HG03064 (cell line): ENCODE measurements around the gene KRT78.

Experiments used
- ATAC-seq: cut with Tn5 transposase; IDR thresholded peaks from one replicate; pipeline ENCODE4 v1.9.1; 2021; ENCODE audit warnings: low read depth; ENCODE audit not compliant: unreplicated experiment

Gene KRT78

GRCh38 chr12:52844386-52844785, 4.4 kb downstream of the KRT78 start:
- no peak for ATAC-seq

GRCh38 chr12:52839436-52840105, 9.2 kb downstream of the KRT78 start:
- no peak for ATAC-seq

GRCh38 chr12:52838609-52839435, 10.0 kb downstream of the KRT78 start:
- ATAC-seq: no peak

GRCh38 chr12:52837781-52838608, 10.8 kb downstream of the KRT78 start:
- no peak for ATAC-seq

- ATAC-seq: no peak
Observed at GRCh38 chr12:52837413-52837741, 11.4 kb downstream of the KRT78 start.

- ATAC-seq: no peak
Observed at GRCh38 chr12:52836491-52837412, 12.0 kb downstream of the KRT78 start.

- no peak for ATAC-seq
Observed at GRCh38 chr12:52836042-52836466, 12.7 kb downstream of the KRT78 start.

GRCh38 chr12:52835271-52836041, 13.3 kb downstream of the KRT78 start:
- ATAC-seq: no peak

GRCh38 chr12:52834727-52835001, 14.1 kb downstream of the KRT78 start:
- no peak for ATAC-seq

GRCh38 chr12:52833922-52834726, 14.7 kb downstream of the KRT78 start, which contains the start of gene KRT79:
Gene KRT79 (minus strand): TSS chr12:52834311. CDS start chr12:52834260, 51 bp downstream.
- ATAC-seq: no peak

- no peak for ATAC-seq
Observed at GRCh38 chr12:52832985-52833905, 15.5 kb downstream of the KRT78 start.

- ATAC-seq: no peak
Observed at GRCh38 chr12:52832451-52832850, 16.3 kb downstream of the KRT78 start.

- no peak for ATAC-seq
Observed at GRCh38 chr12:52831251-52831650, 17.5 kb downstream of the KRT78 start.

- ATAC-seq: no peak
Observed at GRCh38 chr12:52829986-52830770, 18.6 kb downstream of the KRT78 start.

GRCh38 chr12:52828591-52829021, 20.2 kb downstream of the KRT78 start:
- ATAC-seq: no peak

GRCh38 chr12:52828156-52828555, 20.6 kb downstream of the KRT78 start:
- ATAC-seq: no peak
